CD4-positive, alpha-beta T cell treated with Interleukin-17A for 1 hour (primary cell): ENCODE results near the gene C1QL2.
A peak's percentile ranks its signal among the peaks of the same experiment; 100 is the strongest.

Experiments
- DNase-seq: peaks from one replicate; pipeline ENCODE4 v3.0.0-alpha.2; 2020

C1QL2 gene

GRCh38 chr2:119136093-119136492 is 22.5 kb downstream of the C1QL2 start:
- DNase-seq = no peak

DNA sequence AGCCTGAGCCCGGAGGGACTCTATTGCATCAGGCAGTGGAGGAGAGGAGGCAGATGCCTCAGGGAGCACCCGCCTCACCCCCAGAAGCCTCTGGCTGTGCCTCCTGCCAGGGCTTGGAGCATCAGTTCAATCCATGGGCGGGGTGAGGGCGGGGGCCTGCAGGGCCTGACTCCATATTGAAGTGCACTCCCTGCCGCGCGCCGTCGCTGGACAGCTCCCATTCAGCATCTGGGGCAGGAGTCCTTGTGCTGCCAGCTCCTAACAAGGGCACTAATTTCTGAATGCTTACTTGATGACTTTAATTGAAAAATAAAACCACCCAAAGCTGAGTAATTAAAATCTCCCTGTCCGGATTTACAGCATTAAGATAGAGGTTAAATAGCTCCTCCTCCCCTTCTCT is 23.8 kb downstream of the C1QL2 start:
- DNase-seq = no peak

DNA sequence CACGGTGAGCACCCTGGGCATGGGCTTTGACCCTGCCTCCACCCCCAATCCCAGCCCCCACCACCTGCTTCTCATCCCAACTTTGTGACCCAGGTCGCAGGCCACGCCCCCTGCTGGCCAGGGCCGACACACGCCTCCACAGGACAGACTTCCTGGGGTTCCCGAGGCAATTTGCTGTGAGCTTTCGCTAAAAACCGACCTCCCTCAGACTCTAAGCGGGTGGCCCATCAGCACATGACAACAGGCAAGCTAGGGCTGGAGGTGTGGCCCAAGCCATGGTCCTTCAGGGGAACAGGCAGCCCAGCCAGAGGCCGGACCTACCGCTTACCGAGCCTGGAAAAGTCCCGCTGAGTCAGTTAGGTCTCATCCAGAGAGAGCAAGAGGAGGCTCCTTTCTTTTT is 31.9 kb downstream of the C1QL2 start:
- DNase-seq = peak; percentile 14

DNA sequence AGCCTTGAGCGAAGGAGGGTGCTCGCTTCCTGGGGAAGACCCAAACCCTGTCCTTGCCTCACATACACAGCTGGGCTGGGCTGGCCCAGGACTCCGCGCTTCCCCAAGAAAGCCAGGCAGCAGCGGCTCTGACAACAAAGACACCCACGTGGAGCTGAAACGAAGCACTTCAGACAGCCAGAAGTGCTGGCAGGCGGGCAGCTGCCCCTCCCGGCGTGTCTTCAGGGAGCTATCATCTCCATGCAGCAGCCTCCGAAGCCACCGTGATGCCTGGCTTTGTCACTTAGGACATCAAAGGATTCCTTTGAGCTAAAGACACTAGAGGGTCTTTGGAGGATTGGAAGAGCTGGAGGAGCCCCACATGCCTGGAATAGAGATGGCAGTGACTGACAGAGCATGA is 35.2 kb downstream of the C1QL2 start:
- no peak for DNase-seq

DNA sequence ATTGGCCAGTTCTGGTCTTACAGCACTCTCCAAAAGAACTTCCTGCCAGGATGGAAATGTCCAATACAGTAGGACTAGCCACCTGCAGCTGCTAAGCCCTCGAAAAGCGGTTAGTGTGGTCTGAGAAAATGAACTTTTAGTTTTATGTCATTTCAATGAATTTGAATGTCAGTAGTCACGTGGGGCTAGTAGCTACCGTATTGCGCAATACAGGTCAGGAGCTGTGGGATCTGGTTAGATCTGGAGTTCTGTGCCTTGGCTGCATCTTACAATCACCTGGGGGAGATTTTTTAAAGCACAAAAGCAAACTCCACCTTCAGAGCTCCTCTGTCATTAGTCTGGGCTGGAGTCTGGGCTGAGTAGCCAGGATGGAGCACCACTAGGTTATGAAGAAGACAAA is 35.9 kb downstream of the C1QL2 start:
- DNase-seq = no peak

GRCh38 chr2:119119999-119120756 is 38.4 kb downstream of the C1QL2 start:
- no peak for DNase-seq

- no peak for DNase-seq
These were observed 39.3 kb downstream of the C1QL2 start for GRCh38 chr2:119119076-119119785.

GRCh38 chr2:119117891-119118882 is 40.4 kb downstream of the C1QL2 start:
- DNase-seq = no peak

DNA sequence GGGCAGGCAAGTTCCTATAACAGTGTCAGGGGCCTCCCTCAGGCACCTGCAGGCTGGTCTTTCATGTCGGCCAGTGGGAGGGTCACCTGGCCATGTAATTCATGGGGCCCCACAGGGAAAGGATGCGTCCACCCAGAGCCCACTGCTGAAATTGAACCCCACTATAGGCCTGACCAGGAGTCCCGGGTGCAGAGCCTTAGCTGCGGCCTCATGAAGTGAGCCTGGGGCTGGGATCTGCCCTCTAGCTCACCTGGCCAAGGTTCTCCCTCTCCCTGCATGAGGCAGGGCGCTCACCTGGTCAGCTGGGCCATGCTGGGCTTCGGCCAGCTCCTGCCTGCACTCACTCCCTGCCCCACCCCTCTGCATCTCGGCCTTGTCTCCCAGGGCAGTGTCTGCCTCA is 41.1 kb downstream of the C1QL2 start:
- DNase-seq = no peak

GRCh38 chr2:119116411-119117295 is 41.9 kb downstream of the C1QL2 start:
- no peak for DNase-seq

DNA sequence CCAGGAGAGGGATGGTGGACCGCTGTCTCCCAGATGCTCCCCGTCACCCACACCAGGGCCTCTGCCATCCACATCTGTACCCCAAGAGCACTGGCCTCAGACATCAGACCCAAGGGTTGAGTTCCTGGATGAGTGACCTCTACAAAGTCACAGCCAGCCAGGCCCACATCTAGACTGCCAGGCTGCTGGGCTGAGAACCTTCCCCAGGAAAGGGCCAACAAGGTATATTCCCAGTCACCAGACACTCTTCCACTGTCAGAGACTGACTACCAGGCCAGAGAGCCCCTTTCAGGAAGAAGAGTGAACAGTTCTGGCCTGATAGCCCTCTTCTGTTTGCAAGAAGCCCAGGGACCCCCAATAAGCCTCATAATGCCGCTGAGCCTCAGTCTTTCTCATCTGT is 44.3 kb downstream of the C1QL2 start:
- DNase-seq = no peak

GRCh38 chr2:119113489-119113770 is 45.1 kb downstream of the C1QL2 start:
- no peak for DNase-seq

GRCh38 chr2:119112770-119113488 is 45.6 kb downstream of the C1QL2 start:
- no peak for DNase-seq

- DNase-seq = no peak
These were observed 46.3 kb downstream of the C1QL2 start for GRCh38 chr2:119112230-119112629.

GRCh38 chr2:119111115-119111975 is 47.2 kb downstream of the C1QL2 start:
- no peak for DNase-seq

GRCh38 chr2:119109866-119110265 is 48.7 kb downstream of the C1QL2 start:
- no peak for DNase-seq

DNA sequence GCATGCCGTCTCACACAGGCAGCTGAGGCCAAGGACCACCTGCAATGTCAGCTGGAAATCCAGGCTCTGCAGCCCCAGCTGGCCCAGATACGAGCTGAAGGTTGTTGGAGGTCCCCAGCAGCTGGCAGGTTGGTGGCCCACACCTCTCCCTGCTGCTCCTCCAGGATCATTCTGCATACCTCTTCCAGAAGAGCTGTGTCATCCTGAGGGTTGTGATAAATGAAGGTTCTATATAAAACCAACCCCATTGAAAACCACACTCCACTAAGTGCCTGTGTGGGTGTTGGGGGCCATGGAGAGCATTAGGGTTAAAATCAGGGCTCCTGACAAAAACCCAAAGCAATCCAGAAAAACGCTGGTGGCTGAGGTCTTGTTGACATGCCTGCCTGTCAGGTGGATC is 50.4 kb downstream of the C1QL2 start:
- no peak for DNase-seq

DNA sequence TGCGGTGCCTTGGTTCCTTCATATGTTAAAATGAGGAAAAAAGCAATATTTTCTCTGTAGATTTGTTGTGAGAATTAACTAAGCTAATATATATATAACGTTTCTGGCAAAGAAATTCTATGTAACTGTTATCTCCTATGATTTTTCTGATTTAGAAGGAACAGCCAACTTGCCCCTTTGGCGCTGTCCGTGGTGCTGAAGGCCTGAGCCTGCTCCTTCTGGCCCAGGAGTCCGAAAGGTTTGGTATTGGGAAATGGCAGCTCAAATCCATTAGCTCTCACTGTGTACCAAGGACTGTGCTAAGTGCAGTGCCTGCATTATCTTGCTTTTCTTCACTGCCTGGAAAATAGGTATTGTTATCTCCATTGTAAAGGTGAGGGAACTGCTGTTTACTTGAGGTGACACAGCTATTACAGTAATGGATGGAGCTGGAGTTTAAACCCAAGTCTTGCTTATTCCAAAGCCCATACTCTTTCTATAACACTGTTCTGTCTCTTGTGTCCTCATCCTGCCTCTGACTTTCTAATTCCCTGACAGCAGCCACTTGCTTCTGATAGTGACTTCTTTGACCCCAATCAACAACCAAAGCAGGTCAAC is 52.2 kb downstream of the C1QL2 start:
- no peak for DNase-seq
